GM10266 (cell line): ENCODE measurements around the gene LRCH1.

Source experiments
- DNase-seq: peaks from one replicate; pipeline ENCODE4 v3.0.0; 2012; ENCODE audit errors: extremely low spot score
- CTCF ChIP-seq: IDR thresholded peaks from 2 replicates; pipeline ENCODE4 v1.5.1; 2012; ENCODE audit warnings: mild to moderate bottlenecking, low read depth; ENCODE audit not compliant: control insufficient read depth, insufficient read depth; ENCODE audit errors: missing control alignments

The LRCH1 gene

GRCh38 chr13:46628622-46629365, 75.8 kb downstream of the LRCH1 start:
- DNase-seq, result no peak
- TF ChIP-seq CTCF, result no peak

GRCh38 chr13:46629811-46630413, 76.9 kb downstream of the LRCH1 start:
- no peak for DNase-seq
- no peak for TF ChIP-seq CTCF

GRCh38 chr13:46630431-46631178, 77.6 kb downstream of the LRCH1 start:
- TF ChIP-seq CTCF, result no peak

GRCh38 chr13:46631179-46631542, 78.2 kb downstream of the LRCH1 start:
- no peak for DNase-seq
- no peak for TF ChIP-seq CTCF

More at GRCh38 chr13:46630431-46631178, 77.6 kb downstream of the LRCH1 start:
- DNase-seq, result no peak

- no peak for TF ChIP-seq CTCF
- DNase-seq, result no peak
Measured at GRCh38 chr13:46632176-46632575, 79.2 kb downstream of the LRCH1 start.

- DNase-seq, result no peak
- TF ChIP-seq CTCF, result no peak
Measured at GRCh38 chr13:46633416-46633815, 80.4 kb downstream of the LRCH1 start.

- DNase-seq, result no peak
- no peak for TF ChIP-seq CTCF
Measured at GRCh38 chr13:46636451-46636850, 83.5 kb downstream of the LRCH1 start.
